OCI-LY1 (cell line): ENCODE results near the gene FRRS1.

Experiments used
- H2AFZ ChIP-seq: fragments of 200-600 bp; sonication (generic), shearing (Covaris generic); 2 replicates; pipeline ENCODE4 v1.6.0; 2014; ENCODE audit warnings: antibody characterized with exemption, mild to moderate bottlenecking, low read length
- H3F3A ChIP-seq: fragments of 200-600 bp; sonication (generic), shearing (Covaris generic); 2 replicates; pipeline ENCODE4 v1.6.0; 2014; ENCODE audit warnings: mild to moderate bottlenecking, antibody characterized with exemption, low read length, moderate library complexity; ENCODE audit not compliant: insufficient read depth
- H3K27ac ChIP-seq: fragments of 200-600 bp; sonication (generic); 2 replicates; pipeline ENCODE4 v1.5.1; 2014; ENCODE audit warnings: low read length, mixed run types, mild to moderate bottlenecking, low read depth; ENCODE audit not compliant: poor library complexity, severe bottlenecking
- H3K27me3 ChIP-seq: fragments of 200-600 bp; sonication (generic); 2 replicates; pipeline ENCODE4 v1.6.0; 2014; ENCODE audit warnings: antibody characterized with exemption, mild to moderate bottlenecking, low read length, moderate library complexity; ENCODE audit not compliant: insufficient read depth
- H3K36me3 ChIP-seq: fragments of 200-600 bp; sonication (generic); 2 replicates; pipeline ENCODE4 v1.6.1; 2014; ENCODE audit warnings: mild to moderate bottlenecking, antibody characterized with exemption, low read length, moderate library complexity, mixed read lengths; ENCODE audit not compliant: insufficient read depth
- H3K4me1 ChIP-seq: fragments of 200-600 bp; sonication (generic); 2 replicates; pipeline ENCODE4 v1.5.1; 2014; ENCODE audit warnings: mild to moderate bottlenecking, low read length, moderate library complexity; ENCODE audit not compliant: insufficient read depth, severe bottlenecking
- H3K4me2 ChIP-seq: fragments of 200-600 bp; sonication (generic), shearing (Covaris generic); 2 replicates; pipeline ENCODE4 v1.6.1; 2014; ENCODE audit warnings: low read length
- H3K4me3 ChIP-seq: fragments of 200-600 bp; sonication (generic); 2 replicates; pipeline ENCODE4 v1.5.1; 2014; ENCODE audit warnings: low read length, low read depth, mild to moderate bottlenecking, mixed read lengths; ENCODE audit not compliant: poor library complexity, severe bottlenecking
- H3K79me2 ChIP-seq: fragments of 200-600 bp; shearing (Covaris generic); 2 replicates; pipeline ENCODE4 v1.6.1; 2016; ENCODE audit warnings: mixed run types, low read length, mixed read lengths; ENCODE audit not compliant: insufficient read depth
- H3K9ac ChIP-seq: fragments of 200-600 bp; sonication (generic), shearing (Covaris generic); 2 replicates; pipeline ENCODE4 v1.6.1; 2014; ENCODE audit warnings: mild to moderate bottlenecking, low read length, mixed read lengths
- H3K9me2 ChIP-seq: fragments of 200-600 bp; sonication (generic), shearing (Covaris generic); 2 replicates; pipeline ENCODE4 v1.6.1; 2014; ENCODE audit warnings: low read depth, mild to moderate bottlenecking, low read length, mixed read lengths
- H3K9me3 ChIP-seq: fragments of 200-600 bp; shearing (Covaris generic); 2 replicates; pipeline ENCODE4 v1.6.1; 2014; ENCODE audit warnings: low read length, mixed read lengths
- H4K20me1 ChIP-seq: fragments of 200-600 bp; sonication (generic), shearing (Covaris generic); 2 replicates; pipeline ENCODE4 v1.6.0; 2016; ENCODE audit warnings: mild to moderate bottlenecking, low read length; ENCODE audit not compliant: insufficient read depth
- CTCF ChIP-seq: fragments of 200-600 bp; sonication (generic), shearing (Covaris generic); IDR thresholded peaks from 2 replicates; pipeline ENCODE4 v1.5.1; 2017; ENCODE audit warnings: mild to moderate bottlenecking, antibody characterized with exemption, low read length, moderate library complexity, mixed read lengths
- EZH2 ChIP-seq: fragments of 200-600 bp; sonication (generic), shearing (Covaris generic); IDR thresholded peaks from 2 replicates; pipeline ENCODE4 v1.8.0; 2017; ENCODE audit warnings: borderline replicate concordance, mixed run types, mild to moderate bottlenecking, antibody characterized with exemption, low read length, moderate library complexity, mixed read lengths

FRRS1 gene

DNA sequence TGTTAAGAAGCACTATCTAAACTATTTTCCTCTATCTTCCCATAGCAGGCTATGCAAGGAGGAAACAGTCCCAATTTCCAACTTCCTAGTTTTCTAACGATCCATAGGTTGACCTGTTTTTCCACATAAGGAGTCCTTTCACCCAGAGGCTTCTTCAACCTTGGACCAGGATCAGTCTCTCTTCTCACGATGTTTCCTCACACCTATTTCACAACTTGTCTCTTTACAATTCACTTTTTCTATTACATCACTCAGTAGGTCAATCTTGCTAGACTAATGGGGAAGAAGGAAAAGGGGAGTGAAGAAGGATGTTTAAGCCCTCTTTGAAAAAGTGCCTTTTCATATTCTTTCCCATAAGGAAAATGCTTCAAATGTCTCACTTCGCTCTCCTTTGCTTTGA, 104.7 kb downstream of the FRRS1 start:
- Histone ChIP-seq H3K9me3 (no peaks in the 10 kb centered on the region), H2AFZ (no peak overlapping the region), H3K27me3 (no peaks in the 10 kb centered on the region), H4K20me1 (no peaks in the 10 kb centered on the region), H3K79me2 (no peaks in the 10 kb centered on the region), H3K9me2 (no peaks in the 10 kb centered on the region), H3K9ac (no peak overlapping the region), H3K4me3 (no peak overlapping the region), H3F3A (no peaks in the 10 kb centered on the region), H3K27ac (no peak overlapping the region), H3K4me1 (no peaks in the 10 kb centered on the region), H3K4me2 (no peak overlapping the region), H3K36me3 (no peaks in the 10 kb centered on the region)
- TF ChIP-seq CTCF (no peak), EZH2 (no peak)

DNA sequence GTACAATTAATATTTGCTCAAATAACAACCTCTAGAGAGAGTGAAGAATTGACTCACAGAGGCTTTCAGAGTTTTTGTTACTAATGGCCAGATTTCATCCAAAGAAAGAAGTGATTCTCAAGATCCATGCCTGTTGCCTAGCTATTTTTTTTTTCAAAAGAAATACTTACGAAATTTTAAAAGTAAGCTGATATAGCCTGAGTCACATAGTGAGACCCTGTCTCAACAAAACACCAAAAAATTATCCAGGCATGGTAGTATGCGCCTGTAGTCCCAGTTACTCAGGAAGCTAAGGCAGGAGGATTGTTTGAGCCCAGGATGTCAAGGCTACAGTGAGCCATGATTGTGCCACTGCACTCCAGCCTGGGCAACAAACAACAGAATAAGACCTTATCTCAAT, 105.9 kb downstream of the FRRS1 start:
- H3K9me3 ChIP-seq: no peaks in the 10 kb centered on the region
- no peak overlapping the region for H3K27ac ChIP-seq
- H3K36me3 ChIP-seq: no peaks in the 10 kb centered on the region
- no peaks in the 10 kb centered on the region for H3K27me3 ChIP-seq
- H3K4me2 ChIP-seq: no peak overlapping the region
- no peaks in the 10 kb centered on the region for H3F3A ChIP-seq
- H4K20me1 ChIP-seq: no peaks in the 10 kb centered on the region
- H3K4me1 ChIP-seq: no peaks in the 10 kb centered on the region
- no peaks in the 10 kb centered on the region for H3K79me2 ChIP-seq
- TF ChIP-seq CTCF (no peak), EZH2 (no peak)
- H2AFZ ChIP-seq: no peak overlapping the region
- no peak overlapping the region for H3K9ac ChIP-seq
- H3K9me2 ChIP-seq: no peaks in the 10 kb centered on the region
- no peak overlapping the region for H3K4me3 ChIP-seq

GRCh38 chr1:99659755-99660210, 106.7 kb downstream of the FRRS1 start:
- Histone ChIP-seq H3K4me3 (no peak overlapping the region), H3K79me2 (no peaks in the 10 kb centered on the region), H3K4me2 (no peak overlapping the region), H3K27me3 (no peaks in the 10 kb centered on the region), H2AFZ (no peak overlapping the region), H3K27ac (no peak overlapping the region), H3F3A (no peaks in the 10 kb centered on the region), H3K36me3 (no peaks in the 10 kb centered on the region), H4K20me1 (no peaks in the 10 kb centered on the region), H3K9ac (no peak overlapping the region), H3K9me3 (no peaks in the 10 kb centered on the region), H3K9me2 (no peaks in the 10 kb centered on the region), H3K4me1 (no peaks in the 10 kb centered on the region)
- no peak for TF ChIP-seq CTCF
- TF ChIP-seq EZH2: no peak
